ENCODE data around the gene MYL6.
"Not testable (repeated sequence)": the region's sequence is repeated elsewhere in the genome, so short reads cannot be mapped to it uniquely, and the experiment has no call there.

MYL6 gene

DNA sequence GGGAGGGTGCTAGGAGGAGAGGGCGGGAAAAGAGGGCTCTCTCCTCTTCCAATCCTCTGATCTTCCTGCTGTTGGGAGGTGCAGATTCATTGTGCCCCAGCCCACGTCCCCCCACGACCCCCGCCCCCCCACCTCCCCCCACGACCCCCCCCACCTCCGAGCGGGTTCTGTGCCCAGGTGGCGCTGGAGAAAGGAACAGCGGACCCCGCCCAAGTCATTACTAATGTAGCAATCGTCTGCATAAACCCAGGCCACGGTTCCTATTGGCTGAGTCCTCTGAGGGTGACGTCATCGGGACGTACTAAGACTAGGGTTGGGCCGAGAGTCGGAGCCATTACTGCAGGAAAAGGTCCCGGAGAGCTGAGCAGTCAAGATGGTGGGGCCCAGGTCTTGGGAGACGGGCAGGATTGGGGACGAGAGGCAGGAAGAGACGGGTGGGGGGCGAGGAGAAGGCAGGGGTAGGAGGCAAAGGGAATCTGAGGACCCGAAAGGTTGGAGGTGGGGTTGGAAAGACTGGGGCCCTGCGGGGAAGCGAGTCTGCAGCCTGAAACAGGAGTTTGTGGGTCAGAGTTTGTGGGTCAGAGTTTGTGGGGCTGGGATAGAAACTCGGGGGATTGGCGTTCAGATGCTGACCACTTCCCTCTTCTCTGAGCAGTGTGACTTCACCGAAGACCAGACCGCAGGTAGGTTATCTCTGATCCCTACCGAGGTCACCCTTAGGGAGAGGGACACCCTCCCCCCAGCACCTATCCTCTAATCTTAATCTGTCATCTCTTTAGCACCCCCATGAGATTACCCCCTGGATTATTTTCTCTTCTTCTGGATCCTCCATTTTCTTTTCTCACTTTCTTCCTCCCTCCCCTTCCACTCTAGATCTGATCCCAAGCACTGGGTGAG, at the start of gene MYL6:
MYL6 (plus strand) TSS at position 331 of the 897 bp plus-strand sequence; CDS start at position 374, 43 bp downstream.
- peak in 55 of 56 donors; percentile 55 to 100 (median 92) for DNase-seq

GRCh38 chr12:56110571-56110970, 47.6 kb upstream of the MYL6 start:
- DNase-seq = no peak

- no peak for DNase-seq
Observed at GRCh38 chr12:56114084-56114483, 44.1 kb upstream of the MYL6 start.

GRCh38 chr12:56115329-56115728, 42.8 kb upstream of the MYL6 start:
- DNase-seq = peak in 9 of 56 donors; percentile 3 to 30 (median 6)

DNA sequence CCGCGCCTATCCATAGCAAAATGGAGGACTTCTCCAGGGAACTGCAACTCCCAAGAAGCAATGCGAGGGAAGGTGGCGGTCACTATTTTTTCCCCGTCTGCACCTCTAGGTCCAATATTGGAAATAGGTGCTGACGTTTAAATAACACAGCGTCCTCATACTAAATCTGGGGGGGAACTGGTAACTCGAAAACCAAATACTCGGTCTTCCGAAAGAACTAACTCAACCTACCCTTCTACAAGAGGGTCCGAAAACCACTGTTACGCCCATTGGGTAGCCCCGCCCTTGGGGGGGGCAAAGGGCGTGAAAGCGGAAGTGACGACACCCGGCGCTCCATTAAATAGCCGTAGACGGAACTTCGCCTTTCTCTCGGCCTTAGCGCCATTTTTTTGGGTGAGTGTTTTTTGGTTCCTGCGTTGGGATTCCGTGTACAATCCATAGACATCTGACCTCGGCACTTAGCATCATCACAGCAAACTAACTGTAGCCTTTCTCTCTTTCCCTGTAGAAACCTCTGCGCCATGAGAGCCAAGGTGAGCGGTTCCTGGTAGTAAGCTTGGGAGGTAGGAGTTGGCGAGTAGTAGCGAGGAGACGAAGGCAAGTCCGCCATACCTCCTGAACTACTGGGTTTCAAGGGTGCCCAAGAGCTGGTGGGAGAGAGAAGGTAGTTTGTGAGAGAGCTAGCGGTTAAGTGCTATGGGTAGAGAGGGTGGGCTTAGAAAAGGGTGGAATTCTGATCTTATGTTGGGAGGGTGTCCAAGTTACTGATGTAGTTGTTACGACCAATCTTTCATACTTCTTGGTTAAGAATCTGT, 41.7 kb upstream of the MYL6 start, which contains the start of gene RPL41:
RPL41 (plus strand) TSS at position 367 of the 815 bp plus-strand sequence.
- DNase-seq = peak; percentile 63 to 97 (median 88)

GRCh38 chr12:56117082-56117706, 41.0 kb upstream of the MYL6 start:
- not testable (repeated sequence) for DNase-seq

DNA sequence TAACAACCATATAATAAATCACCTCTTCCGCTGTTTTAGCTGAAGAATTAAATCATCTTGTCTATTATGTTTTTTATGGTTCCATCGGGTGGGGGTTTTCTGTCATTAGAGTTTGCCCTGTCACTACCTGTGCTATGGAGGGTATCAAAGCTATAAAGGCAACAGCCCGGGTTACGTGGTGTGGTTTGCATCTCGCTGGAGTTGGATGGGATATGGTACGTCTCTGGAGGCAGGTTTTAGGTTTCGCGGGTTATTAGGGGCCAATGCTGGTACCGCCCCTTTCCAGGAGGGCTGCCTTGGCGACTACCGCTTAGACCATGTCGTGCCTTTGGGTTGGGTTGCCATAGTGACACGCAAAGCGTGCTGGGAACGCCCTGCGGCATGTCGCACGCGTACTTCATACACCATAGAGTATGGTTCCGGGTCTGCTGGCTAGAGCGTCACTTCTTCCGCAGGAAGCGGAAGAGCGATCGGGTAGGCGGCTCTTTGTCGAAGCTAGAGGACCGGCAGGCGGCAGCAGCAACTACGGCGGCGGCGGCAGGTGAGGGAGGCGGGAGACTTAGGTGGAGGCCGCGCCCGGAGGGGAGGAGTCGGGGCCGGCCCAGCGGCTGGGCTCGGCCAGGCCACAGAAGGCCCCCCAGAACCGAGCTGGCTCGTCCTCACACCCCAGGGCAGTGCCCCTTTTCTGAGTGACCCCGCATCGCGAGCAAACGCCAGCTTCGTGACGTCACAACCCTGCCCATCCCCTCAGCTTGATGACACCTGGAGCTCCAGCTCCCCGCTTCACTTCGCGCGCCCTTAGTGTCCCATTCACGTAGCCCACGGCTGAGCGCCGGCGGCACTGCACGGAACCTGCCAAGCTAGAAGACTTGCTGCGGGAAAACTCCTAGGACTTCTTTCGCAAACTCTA, 40.1 kb upstream of the MYL6 start, which contains the start of gene ZC3H10:
ZC3H10 (plus strand) TSS at position 489 of the 910 bp plus-strand sequence. CDS start 2,297 bp downstream, outside the sequence.
- peak; percentile 66 to 98 (median 94) for DNase-seq

GRCh38 chr12:56118688-56119357, 39.3 kb upstream of the MYL6 start:
- no peak for DNase-seq

- DNase-seq = peak in 41 of 56 donors; percentile 2 to 59 (median 26)
Observed at GRCh38 chr12:56119361-56119796, 38.8 kb upstream of the MYL6 start.

DNA sequence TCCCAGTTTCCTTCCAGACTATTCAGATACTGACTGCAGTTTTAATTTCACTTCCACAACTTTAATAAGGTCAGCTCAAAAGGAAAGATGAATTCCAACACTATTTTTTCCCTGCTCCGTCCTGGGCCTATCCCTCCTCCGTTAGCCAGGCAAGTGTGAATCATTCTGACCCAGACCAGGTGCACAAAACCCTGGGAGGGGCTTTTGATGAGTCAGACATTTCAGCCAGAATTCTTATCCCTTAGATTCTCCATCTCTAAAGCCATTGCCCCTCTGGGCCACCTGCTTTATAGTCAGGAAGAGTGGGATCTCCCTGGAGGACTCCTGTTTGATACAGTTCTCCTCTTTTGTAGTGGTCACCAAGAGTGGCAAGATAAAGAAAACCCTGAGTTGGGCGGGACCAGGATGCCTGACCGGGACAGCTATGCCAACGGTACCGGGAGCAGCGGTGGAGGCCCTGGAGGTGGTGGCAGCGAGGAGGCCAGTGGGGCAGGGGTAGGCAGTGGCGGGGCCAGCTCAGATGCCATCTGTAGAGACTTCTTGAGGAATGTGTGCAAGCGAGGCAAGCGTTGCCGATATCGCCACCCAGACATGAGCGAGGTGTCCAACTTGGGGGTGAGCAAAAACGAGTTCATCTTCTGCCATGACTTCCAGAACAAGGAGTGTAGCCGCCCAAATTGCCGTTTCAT, 37.9 kb upstream of the MYL6 start:
- no peak for DNase-seq

- DNase-seq = no peak
Observed at GRCh38 chr12:56121204-56121870, 36.8 kb upstream of the MYL6 start.

DNA sequence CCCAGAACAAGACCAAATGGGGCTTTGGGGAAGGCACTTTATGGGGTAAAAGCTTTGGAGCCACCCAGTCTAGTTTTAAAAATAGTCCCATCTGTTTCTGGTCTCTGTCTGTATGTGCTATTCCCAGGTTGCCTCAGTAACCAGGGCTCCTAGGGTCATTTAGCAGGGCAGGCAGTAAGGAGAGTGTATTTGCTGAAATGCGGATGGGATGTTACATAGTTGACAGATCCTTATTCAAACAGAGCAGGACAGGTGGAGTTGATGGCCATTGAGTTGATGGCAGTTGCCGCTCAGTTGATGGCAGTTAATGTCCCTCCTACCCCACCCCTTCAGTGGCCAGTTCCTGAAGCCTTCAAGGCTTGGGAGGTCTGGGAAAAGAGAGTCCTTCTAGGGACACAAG, 35.5 kb upstream of the MYL6 start:
- DNase-seq = no peak

- DNase-seq = no peak
Observed at GRCh38 chr12:56124133-56124532, 34.0 kb upstream of the MYL6 start.

DNA sequence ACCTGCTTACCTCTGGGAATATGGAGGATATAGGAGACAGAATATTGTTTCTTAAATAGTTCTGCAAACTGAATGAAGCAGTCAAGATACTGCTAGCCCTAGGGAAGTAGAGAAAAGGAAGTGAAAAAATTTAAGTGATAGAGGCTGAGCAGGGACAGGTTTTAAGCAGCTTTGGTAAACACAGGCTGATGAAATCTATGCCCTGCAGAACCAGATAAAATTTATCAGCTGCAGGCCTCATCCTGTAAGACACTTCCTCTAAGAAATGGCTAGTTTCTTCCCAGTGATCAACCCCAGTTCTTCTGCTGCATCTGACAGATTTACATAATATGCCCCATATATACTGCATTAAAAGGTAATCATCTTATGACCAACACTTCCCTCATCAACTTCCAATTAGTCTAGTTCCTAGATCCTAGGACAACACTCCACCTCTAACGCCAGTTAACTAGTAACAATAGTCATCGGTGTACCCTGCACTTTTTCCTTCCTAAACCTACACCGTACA, 31.4 kb upstream of the MYL6 start:
- DNase-seq = no peak

- no peak for DNase-seq
Observed at GRCh38 chr12:56127485-56127887, 30.7 kb upstream of the MYL6 start.

DNA sequence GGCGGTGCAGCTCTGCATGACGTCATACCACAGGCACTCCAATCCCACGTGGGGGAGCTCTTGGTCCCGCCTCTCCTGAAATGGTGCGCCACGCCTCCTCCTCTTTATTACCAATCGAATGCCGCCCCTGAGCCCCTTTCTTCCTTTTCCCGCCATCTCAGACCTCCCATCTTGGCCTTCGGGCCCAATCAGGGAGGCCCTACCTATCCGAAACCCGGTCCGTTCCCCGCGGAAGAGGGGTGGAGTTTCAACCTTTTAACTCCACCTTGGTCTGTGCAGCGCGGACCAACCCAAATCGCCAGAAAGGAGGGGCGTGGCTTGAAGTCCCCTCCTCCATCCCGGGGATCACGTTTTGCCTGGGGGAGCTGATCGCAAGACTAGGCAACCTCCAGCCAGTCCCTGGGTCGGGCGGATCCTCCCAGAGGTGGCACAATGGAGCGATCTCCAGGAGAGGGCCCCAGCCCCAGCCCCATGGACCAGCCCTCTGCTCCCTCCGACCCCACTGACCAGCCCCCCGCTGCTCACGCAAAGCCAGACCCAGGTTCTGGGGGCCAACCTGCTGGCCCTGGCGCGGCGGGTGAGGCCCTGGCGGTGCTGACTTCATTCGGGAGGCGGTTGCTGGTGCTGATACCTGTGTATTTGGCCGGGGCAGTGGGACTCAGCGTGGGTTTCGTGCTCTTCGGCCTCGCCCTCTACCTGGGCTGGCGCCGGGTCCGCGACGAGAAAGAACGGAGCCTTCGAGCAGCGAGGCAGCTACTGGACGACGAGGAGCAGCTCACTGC, 30.1 kb upstream of the MYL6 start, which contains the start of gene ESYT1:
ESYT1 (plus strand) TSS at position 380 of the 782 bp plus-strand sequence; CDS start at position 433, 53 bp downstream.
- peak; percentile 45 to 99 (median 94) for DNase-seq

DNA sequence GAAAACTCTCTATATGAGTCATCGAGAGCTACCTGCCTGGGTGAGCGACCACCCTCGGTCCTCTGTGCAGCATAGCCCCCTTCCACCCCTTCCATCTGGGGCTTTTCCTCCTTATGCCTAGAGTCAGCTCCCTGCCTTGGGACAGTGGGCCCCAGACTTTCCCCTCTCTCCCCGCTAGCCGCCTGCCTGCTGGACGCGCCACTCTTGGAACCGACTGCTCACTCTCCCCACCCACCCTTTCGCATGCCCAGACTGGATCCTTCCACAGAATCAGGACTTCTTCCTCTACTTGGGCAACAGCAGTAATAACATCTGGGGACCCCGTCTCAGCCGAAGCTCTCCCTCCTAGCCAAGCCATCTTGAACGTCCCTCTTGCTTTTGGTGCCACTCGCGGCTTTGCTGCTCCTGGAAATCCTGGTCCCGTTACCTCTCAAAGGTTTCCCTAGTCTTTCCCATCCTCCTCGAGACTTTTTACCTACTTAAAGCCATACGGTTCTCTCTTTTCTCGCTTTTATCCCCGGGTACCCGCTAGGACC, 29.4 kb upstream of the MYL6 start:
- peak in 22 of 56 donors; percentile 8 to 55 (median 31) for DNase-seq

Measured in amygdala (tissue), 56 donors.